LNCaP clone FGC (cell line): ENCODE measurements around the gene PINK1.
"Not testable (repeated sequence)": the region's sequence is repeated elsewhere in the genome, so short reads cannot be mapped to it uniquely, and the experiment has no call there.

Experiments used
- DNase-seq: peaks from one replicate; pipeline ENCODE4 v3.0.0-alpha.2; 2011; ENCODE audit warnings: low read depth
- H3K4me3 ChIP-seq: 2 replicates; pipeline ENCODE4 v1.5.1; 2011; ENCODE audit warnings: mild to moderate bottlenecking, low read depth, low read length, control low read depth
- CTCF ChIP-seq: IDR thresholded peaks from 2 replicates; pipeline ENCODE4 v1.5.1; 2012; ENCODE audit warnings: mild to moderate bottlenecking; ENCODE audit not compliant: control insufficient read depth, insufficient read depth; ENCODE audit errors: extremely low read depth

The PINK1 gene

DNA sequence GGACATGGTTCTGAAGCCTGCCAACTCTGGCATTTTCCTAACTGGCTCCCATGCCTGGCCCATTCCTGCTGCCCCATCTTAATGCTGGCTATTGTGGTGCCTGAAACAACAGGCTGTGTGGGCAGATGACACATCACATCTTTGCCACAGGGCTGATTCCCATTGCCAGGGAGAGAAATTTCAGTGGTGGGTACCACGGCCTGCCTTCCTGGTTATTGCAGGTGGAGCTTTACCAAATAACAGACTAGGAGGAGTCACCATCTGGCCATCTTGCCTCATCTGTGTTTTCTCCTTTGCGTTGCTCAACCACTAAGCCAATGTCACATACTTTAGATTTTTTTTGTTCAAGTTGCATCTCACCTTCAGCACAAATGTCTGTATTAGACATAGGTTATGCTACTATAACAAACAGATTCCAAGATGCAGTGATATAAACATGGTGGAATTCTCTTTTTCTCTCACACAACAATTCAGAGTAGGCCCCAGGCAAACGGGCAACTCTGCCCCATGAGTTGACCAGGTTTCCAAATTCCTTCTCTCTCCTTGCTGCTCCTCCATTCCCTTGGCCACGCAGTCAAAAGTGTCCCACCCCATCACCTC, 30.3 kb upstream of the PINK1 start:
- H3K4me3 ChIP-seq, result no peak overlapping the region
- no peak for DNase-seq
- TF ChIP-seq CTCF, result no peak

GRCh38 chr1:20603504-20604464, 29.5 kb upstream of the PINK1 start:
- no peak for TF ChIP-seq CTCF
- no peak for DNase-seq
- no peak overlapping the region for H3K4me3 ChIP-seq

GRCh38 chr1:20604678-20605077, 28.6 kb upstream of the PINK1 start:
- no peak for DNase-seq
- no peak for TF ChIP-seq CTCF
- H3K4me3 ChIP-seq, result no peak overlapping the region

DNA sequence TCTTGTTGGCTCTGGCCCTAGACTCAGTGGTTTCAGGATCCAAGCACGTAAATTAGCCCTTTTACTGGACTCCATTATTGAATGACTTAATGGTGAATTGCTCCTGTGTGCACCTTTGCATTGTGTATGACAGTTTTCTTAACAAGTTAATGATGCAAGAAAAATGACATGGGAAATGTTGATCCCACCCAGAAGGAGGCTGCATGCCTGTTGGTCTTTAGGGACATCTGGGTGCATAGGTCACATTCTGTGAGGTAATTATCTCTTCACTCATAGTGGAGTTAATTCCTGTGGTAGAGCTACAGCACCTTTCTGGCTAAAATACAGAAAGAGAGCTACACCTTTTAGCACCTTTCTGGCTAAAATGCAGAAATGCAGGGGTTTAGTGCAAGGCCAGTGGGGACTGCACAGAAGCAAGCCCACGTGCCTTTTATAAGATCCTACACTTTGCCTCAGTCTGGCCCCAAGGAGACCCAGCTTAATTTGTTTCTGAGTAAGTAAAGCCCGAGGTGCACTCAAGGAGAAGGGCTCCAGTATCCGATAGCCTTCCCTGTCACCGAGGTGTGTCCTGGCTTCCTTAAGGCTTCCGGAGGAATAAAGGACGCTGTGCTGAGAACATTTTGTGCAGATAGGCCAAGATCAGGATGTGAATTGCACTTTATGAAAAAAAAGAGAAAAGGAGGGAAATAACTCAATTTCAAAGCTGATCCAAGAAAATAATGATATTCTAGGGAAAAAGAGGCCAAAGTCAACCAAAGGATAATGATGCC, 26.3 kb upstream of the PINK1 start:
- not testable (repeated sequence) for DNase-seq, H3K4me3 ChIP-seq

GRCh38 chr1:20609541-20609940, 23.7 kb upstream of the PINK1 start:
- no peak overlapping the region for H3K4me3 ChIP-seq
- TF ChIP-seq CTCF, result no peak
- DNase-seq, result no peak

DNA sequence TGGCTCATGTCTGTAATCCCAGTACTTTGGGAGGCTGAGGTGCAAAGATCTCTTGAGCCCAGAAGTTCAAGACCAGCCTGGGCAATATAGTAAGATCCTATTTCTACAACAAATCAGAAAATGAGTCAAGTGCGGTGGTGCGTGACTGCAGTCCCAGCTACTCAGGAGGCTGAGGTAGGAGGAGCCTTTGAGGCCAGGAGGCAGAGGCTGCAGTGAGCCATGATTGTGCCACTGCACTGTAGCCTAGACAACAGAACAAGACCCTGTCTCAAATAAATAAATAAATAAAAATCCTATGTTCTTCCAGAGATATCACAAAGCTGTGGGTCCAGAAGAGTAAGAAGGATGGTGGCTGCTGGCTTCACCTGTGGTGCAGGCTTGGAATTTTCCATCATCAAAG, 22.3 kb upstream of the PINK1 start:
- no peak overlapping the region for H3K4me3 ChIP-seq
- TF ChIP-seq CTCF, result no peak
- DNase-seq, result no peak

DNA sequence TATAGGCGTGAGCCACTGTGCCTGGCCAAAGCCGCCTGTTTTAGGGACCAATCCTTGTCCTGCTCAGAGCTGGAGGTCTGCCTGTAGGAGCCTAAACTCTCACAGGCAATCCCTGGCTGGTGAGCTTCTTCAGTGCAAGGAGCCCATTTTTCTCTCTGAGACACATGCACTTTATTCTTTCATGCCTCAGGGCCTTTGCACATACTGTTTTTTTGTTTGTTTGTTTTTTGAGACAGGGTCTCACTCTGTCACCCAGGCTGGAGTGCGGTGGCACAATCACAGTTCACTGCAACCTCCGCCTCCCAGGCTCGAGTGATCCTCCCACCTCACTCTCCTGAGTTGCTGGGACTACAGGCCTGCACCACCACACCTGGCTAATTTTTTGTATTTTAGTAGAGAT, 21.6 kb upstream of the PINK1 start:
- TF ChIP-seq CTCF, result no peak
- DNase-seq, result no peak
- H3K4me3 ChIP-seq, result no peak overlapping the region
